Measurements from ENCODE around the gene SPRED3.

The SPRED3 gene

GRCh38 chr19:38376576-38376975 is 11.9 kb upstream of the SPRED3 start:
- peaks cover 23% of the 10 kb centered on the region for H3K4me1 Mint-ChIP-seq
- no peaks in the 10 kb centered on the region for H3K27me3 Mint-ChIP-seq (ENCODE audit: low read depth)

GRCh38 chr19:38377052-38377451 is 11.4 kb upstream of the SPRED3 start:
- no peaks in the 10 kb centered on the region for H3K9me3 Mint-ChIP-seq
- peaks cover 34% of the 10 kb centered on the region for H3K36me3 Mint-ChIP-seq (ENCODE audit: low read depth)
- H3K4me3 Mint-ChIP-seq = peak overlapping the region; percentile 96 to 98 (median 97)
- TF ChIP-seq CTCF (IDR thresholded peaks at IDR 0.05; ENCODE audit: unreplicated experiment in 3 of 3) = no peak
- H3K27ac Mint-ChIP-seq = peak overlapping the region in 1 of 3 experiments; percentile 84
- H3K27me3 Mint-ChIP-seq (ENCODE audit: low read depth) = no peaks in the 10 kb centered on the region
- H3K4me1 Mint-ChIP-seq = peaks cover 23% of the 10 kb centered on the region

More at GRCh38 chr19:38376576-38376975, 11.9 kb upstream of the SPRED3 start:
- Mint-ChIP-seq H3K4me3 (peak overlapping the region; percentile 96 to 98 (median 97)), H3K36me3 (ENCODE audit: low read depth) (peaks cover 29% of the 10 kb centered on the region), H3K27ac (peak overlapping the region in 2 of 3 experiments; percentile 76 to 84), H3K9me3 (no peaks in the 10 kb centered on the region)
- no peak for TF ChIP-seq CTCF (IDR thresholded peaks at IDR 0.05; ENCODE audit: unreplicated experiment in 3 of 3)

- no peaks in the 10 kb centered on the region for H3K9me3 Mint-ChIP-seq
- H3K27ac Mint-ChIP-seq = no peak overlapping the region
- no peak for TF ChIP-seq CTCF (IDR thresholded peaks at IDR 0.05; ENCODE audit: unreplicated experiment in 3 of 3)
- H3K27me3 Mint-ChIP-seq (ENCODE audit: low read depth) = no peaks in the 10 kb centered on the region
- H3K36me3 Mint-ChIP-seq (ENCODE audit: low read depth) = peaks cover 45% of the 10 kb centered on the region
- peak overlapping the region in 1 of 3 experiments; percentile 30 for H3K4me3 Mint-ChIP-seq
- H3K4me1 Mint-ChIP-seq = peaks cover 23% of the 10 kb centered on the region
Observed at GRCh38 chr19:38378866-38379265, 9.6 kb upstream of the SPRED3 start.

GRCh38 chr19:38381138-38381537 is 7.4 kb upstream of the SPRED3 start:
- H3K4me3 Mint-ChIP-seq = no peak overlapping the region
- peaks cover 5% of the 10 kb centered on the region for H3K27me3 Mint-ChIP-seq (ENCODE audit: low read depth)
- TF ChIP-seq CTCF (IDR thresholded peaks at IDR 0.05; ENCODE audit: unreplicated experiment in 3 of 3) = no peak
- H3K27ac Mint-ChIP-seq = no peak overlapping the region
- no peaks in the 10 kb centered on the region for H3K9me3 Mint-ChIP-seq
- H3K36me3 Mint-ChIP-seq (ENCODE audit: low read depth) = peaks cover 42% of the 10 kb centered on the region
- H3K4me1 Mint-ChIP-seq = peaks cover 7% of the 10 kb centered on the region

- H3K4me1 Mint-ChIP-seq = peaks cover 9% of the 10 kb centered on the region
- H3K27me3 Mint-ChIP-seq (ENCODE audit: low read depth) = peaks cover 13% of the 10 kb centered on the region
- no peak overlapping the region for H3K27ac Mint-ChIP-seq
- TF ChIP-seq CTCF (IDR thresholded peaks at IDR 0.05; ENCODE audit: unreplicated experiment in 3 of 3) = no peak
- no peak overlapping the region for H3K4me3 Mint-ChIP-seq
- H3K36me3 Mint-ChIP-seq (ENCODE audit: low read depth) = peaks cover 41% of the 10 kb centered on the region
- H3K9me3 Mint-ChIP-seq = no peaks in the 10 kb centered on the region
Observed at GRCh38 chr19:38383184-38383583, 5.3 kb upstream of the SPRED3 start.

- no peaks in the 10 kb centered on the region for H3K9me3 Mint-ChIP-seq
- TF ChIP-seq CTCF (IDR thresholded peaks at IDR 0.05; ENCODE audit: unreplicated experiment in 3 of 3) = no peak
- no peak overlapping the region for H3K4me3 Mint-ChIP-seq
- H3K36me3 Mint-ChIP-seq (ENCODE audit: low read depth) = peaks cover 41% of the 10 kb centered on the region
- H3K27me3 Mint-ChIP-seq (ENCODE audit: low read depth) = peaks cover 15% of the 10 kb centered on the region
- H3K27ac Mint-ChIP-seq = no peak overlapping the region
- H3K4me1 Mint-ChIP-seq = peaks cover 11% of the 10 kb centered on the region
Observed at GRCh38 chr19:38383743-38384142, 4.8 kb upstream of the SPRED3 start.

Measured in nephron (organoid).